OCI-LY1 (cell line): ENCODE data around the gene TMEM179.

ENCODE experiments used
- EZH2 ChIP-seq: fragments of 200-600 bp; sonication (generic), shearing (Covaris generic); IDR thresholded peaks from 2 replicates; pipeline ENCODE4 v1.8.0; 2017; ENCODE audit warnings: borderline replicate concordance, mixed run types, mild to moderate bottlenecking, antibody characterized with exemption, low read length, moderate library complexity, mixed read lengths
- TF ChIP-seq, protein P1 (sequence below): fragments of 200-600 bp; sonication (generic), shearing (Covaris generic); IDR thresholded peaks from 2 replicates; pipeline ENCODE4 v1.5.1; 2017; ENCODE audit warnings: mild to moderate bottlenecking, antibody characterized with exemption, low read length, moderate library complexity, mixed read lengths

DNA sequence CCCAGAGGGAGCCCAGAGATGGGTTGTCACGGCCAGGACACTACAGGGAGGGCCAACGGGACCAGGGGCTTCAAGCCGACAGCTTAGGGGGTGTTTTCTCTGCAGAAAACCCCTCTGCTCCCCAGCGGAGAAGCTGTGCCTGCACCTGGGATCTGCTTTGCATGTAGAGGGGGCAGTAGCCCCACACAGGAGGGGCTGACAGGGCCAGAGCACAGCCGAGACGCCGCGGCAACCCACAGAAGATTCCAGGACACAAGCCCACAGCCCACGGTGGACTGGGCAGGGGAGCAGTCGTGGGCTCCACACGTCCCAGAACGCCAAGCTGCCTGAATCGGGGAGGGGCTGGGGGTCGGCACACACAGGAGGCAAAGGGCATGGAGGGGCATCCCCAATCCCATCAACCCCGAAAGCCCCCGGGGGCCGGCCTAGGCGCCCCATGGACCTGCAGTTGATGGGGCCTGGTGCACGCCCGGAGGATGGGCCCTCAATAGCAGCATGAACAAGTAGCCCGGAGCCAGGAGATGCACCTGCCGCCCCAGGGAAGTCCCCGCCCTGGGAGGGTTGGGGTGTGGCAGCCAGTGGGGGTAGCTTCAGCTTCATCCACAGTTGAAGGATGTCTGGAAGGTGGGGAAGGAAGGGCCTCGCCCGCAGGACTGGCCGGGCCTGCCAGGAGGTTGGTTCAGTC, 30.5 kb upstream of the TMEM179 start:
- TF ChIP-seq, protein P1, sequence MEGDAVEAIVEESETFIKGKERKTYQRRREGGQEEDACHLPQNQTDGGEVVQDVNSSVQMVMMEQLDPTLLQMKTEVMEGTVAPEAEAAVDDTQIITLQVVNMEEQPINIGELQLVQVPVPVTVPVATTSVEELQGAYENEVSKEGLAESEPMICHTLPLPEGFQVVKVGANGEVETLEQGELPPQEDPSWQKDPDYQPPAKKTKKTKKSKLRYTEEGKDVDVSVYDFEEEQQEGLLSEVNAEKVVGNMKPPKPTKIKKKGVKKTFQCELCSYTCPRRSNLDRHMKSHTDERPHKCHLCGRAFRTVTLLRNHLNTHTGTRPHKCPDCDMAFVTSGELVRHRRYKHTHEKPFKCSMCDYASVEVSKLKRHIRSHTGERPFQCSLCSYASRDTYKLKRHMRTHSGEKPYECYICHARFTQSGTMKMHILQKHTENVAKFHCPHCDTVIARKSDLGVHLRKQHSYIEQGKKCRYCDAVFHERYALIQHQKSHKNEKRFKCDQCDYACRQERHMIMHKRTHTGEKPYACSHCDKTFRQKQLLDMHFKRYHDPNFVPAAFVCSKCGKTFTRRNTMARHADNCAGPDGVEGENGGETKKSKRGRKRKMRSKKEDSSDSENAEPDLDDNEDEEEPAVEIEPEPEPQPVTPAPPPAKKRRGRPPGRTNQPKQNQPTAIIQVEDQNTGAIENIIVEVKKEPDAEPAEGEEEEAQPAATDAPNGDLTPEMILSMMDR: no peak
- TF ChIP-seq EZH2: no peak
